GM06990 (cell line): ENCODE measurements around the gene ATAD3C.

Source experiments
- DNase-seq: peaks from one replicate; pipeline ENCODE4 v3.0.0-alpha.2; 2011; ENCODE audit not compliant: insufficient read length; ENCODE audit errors: extremely low read depth
- H3K27me3 ChIP-seq: replicated peaks from 2 replicates; pipeline ENCODE4 v1.6.0; 2011; ENCODE audit warnings: low read length; ENCODE audit not compliant: control insufficient read depth, insufficient read depth
- H3K36me3 ChIP-seq: 2 replicates; pipeline ENCODE4 v1.5.1; 2011; ENCODE audit warnings: low read length; ENCODE audit not compliant: control insufficient read depth, insufficient read depth
- H3K4me3 ChIP-seq: replicated peaks from 2 replicates; pipeline ENCODE4 v1.5.1; 2011; ENCODE audit warnings: low read depth, mild to moderate bottlenecking, control low read depth, low read length
- TF ChIP-seq, protein P1 (sequence below): IDR thresholded peaks from 2 replicates; pipeline ENCODE4 v1.5.1; 2011; ENCODE audit warnings: low read length, control low read depth, mild to moderate bottlenecking, inconsistent platforms; ENCODE audit not compliant: insufficient read depth, poor library complexity, severe bottlenecking

Gene ATAD3C

DNA sequence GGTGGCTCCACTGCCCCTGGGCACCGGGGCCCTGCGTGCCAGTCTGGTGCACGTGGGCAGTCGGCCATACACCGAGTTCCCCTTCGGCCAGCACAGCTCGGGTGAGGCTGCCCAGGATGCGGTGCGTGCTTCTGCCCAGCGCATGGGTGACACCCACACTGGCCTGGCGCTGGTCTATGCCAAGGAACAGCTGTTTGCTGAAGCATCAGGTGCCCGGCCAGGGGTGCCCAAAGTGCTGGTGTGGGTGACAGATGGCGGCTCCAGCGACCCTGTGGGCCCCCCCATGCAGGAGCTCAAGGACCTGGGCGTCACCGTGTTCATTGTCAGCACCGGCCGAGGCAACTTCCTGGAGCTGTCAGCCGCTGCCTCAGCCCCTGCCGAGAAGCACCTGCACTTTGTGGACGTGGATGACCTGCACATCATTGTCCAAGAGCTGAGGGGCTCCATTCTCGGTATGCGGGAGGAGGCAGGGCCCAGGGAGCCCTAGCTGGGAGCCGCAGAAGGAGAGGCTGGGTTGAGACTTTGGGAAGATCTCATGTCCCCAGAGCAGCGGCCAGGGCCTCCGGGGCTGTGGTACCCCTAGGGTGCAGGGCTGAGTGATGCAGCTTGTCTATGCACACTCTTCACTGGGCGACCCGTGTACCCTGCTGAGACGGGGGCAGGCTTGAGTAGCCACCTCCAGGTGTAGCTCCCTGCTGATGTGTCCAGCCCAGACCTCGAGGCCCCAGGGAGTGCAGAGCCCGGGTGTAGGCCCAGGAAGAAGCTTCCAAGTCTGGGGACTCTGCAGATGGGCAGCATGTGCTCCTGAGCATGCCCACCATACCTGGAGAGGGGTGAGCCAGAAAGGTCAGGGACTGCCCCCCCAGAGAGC, 12.2 kb upstream of the ATAD3C start:
- no peak for DNase-seq
- Histone ChIP-seq H3K4me3 (no peak overlapping the region), H3K27me3 (no peaks in the 10 kb centered on the region; the same call in 1 of the 2 replicates), H3K36me3 (no peaks in the 10 kb centered on the region)
- TF ChIP-seq, protein P1, sequence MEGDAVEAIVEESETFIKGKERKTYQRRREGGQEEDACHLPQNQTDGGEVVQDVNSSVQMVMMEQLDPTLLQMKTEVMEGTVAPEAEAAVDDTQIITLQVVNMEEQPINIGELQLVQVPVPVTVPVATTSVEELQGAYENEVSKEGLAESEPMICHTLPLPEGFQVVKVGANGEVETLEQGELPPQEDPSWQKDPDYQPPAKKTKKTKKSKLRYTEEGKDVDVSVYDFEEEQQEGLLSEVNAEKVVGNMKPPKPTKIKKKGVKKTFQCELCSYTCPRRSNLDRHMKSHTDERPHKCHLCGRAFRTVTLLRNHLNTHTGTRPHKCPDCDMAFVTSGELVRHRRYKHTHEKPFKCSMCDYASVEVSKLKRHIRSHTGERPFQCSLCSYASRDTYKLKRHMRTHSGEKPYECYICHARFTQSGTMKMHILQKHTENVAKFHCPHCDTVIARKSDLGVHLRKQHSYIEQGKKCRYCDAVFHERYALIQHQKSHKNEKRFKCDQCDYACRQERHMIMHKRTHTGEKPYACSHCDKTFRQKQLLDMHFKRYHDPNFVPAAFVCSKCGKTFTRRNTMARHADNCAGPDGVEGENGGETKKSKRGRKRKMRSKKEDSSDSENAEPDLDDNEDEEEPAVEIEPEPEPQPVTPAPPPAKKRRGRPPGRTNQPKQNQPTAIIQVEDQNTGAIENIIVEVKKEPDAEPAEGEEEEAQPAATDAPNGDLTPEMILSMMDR, result no peak

DNA sequence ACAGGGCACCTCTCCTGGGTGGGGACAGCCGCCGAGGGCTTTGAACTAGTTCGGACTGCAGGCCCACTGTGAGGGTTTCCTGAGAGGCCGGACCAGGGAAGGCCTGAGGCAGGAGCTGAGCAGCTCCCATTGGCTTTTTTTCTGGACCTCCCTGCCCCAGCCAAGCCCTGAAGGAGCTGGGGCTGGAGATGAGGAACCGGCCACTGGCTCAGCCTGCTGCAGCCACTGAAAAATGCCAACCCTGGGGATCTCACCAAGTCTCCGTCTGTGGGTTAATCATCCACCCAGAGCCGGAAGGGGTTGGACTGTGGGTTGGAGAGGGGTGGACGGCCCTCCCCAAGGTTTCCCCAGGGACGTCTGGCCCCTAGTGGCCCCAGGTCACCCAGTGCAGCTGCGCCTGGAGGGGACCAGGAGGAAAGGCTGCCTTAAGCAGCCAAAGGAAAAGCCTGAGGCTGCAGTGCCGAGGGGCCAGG, 11.5 kb upstream of the ATAD3C start:
- Histone ChIP-seq H3K36me3 (no peaks in the 10 kb centered on the region), H3K27me3 (no peaks in the 10 kb centered on the region; the same call in 1 of the 2 replicates), H3K4me3 (no peak overlapping the region)
- TF ChIP-seq, protein P1, result no peak
- no peak for DNase-seq

DNA sequence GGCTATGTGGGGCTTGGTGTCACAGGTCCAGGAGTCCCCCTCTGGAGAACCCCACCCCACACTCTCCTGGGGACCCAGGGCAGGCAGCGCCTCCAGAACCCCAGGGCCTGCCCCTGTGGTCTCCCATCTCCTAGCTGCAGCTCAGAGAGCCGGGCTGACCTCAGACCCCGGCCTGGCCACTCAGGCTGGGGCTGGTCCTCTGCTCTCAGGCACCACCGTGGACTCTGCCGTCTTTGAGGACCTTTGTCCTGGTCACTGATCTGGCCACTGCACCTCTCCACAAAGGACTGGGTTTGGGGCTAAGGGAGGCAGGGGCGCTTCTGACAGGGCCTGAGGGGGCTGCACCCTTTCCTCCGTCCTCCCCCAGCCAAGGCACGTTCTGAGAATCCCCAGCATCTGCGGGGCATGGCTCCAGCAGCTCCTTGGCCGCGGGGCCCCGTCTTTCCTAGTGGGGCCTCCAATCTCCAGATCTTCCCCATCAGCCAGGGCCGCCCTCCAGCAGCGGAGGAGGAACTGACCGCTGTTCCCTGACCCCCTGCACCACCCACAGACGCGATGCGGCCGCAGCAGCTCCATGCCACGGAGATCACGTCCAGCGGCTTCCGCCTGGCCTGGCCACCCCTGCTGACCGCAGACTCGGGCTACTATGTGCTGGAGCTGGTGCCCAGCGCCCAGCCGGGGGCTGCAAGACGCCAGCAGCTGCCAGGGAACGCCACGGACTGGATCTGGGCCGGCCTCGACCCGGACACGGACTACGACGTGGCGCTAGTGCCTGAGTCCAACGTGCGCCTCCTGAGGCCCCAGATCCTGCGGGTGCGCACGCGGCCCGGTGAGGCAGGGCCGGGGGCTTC, 10.7 kb upstream of the ATAD3C start:
- no peaks in the 10 kb centered on the region; the same call in 1 of the 2 replicates for H3K27me3 ChIP-seq
- DNase-seq, result no peak
- H3K36me3 ChIP-seq, result no peaks in the 10 kb centered on the region
- H3K4me3 ChIP-seq, result no peak overlapping the region
- TF ChIP-seq, protein P1, result no peak

DNA sequence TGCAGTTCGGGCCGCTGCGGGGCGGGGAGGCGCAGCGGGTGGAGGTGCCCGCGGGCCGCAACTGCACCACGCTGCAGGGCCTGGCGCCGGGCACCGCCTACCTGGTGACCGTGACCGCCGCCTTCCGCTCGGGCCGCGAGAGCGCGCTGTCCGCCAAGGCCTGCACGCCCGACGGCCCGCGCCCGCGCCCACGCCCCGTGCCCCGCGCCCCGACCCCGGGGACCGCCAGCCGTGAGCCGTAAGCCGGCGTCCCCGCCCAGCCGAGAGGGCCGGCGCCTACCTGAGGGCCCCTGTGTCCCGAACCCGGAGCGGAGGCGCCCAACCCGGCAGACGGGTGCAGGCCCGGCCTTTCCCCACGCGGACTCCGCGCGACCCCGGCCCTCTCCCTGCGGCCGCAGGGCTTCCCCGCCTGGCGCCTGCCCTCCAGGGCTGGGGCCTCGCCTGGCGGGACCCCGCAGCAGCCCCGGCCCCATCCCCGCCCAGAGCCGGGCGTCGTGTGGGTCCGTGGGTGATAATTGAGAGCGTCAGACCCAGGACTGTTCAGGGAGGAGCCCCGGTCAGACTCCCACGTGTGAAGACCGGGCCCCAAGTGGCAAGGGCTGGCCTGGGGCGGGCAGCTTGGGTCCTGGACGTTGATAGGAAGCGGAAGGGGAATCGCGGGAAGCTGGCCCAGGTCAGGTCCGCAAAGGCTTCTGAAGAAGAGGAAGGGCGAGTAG, 9.8 kb upstream of the ATAD3C start:
- Histone ChIP-seq H3K36me3 (no peaks in the 10 kb centered on the region), H3K27me3 (no peaks in the 10 kb centered on the region; the same call in 1 of the 2 replicates), H3K4me3 (no peak overlapping the region)
- TF ChIP-seq, protein P1, result no peak
- DNase-seq, result no peak

DNA sequence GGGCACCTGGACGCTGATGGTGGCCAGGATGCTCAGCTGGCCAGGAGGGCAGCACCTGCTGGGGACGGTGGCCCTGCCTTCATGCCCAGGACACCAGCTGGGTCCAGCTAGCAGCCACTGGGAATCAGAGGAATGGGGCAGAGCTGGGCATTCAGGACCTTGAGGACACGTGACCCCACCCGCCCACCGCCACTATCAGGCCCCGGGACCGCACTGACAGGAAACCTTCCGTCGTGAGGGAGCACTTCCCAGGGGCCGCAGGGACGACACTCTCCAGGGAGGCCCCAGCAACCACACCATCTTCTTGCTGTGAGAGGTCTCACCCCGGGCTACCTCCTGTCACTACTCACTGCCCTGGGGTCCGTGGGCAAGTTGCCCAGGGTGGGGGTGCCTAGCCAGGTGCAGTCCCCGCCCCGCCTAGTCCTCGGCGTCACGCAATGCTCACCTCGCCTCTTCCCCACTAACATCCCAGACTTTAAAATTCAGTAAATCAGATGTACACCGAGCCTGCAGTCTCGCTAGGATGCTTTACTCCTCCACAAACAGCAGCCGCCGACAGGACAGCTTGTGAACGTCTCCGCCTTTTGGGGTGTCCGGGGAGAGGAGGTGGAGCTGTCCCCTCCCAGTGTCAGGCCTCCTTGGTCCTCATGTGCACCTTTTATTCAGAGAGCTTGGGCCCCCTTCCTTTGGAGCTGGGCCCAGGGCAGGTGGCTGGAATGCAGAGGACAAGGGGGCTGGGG, 9.1 kb upstream of the ATAD3C start:
- no peaks in the 10 kb centered on the region for H3K27me3 ChIP-seq
- DNase-seq, result no peak
- H3K36me3 ChIP-seq, result no peaks in the 10 kb centered on the region
- H3K4me3 ChIP-seq, result no peak overlapping the region
- TF ChIP-seq, protein P1, result no peak
